GM06990 (cell line): Measurements from ENCODE around the gene PLCB4.

Source experiments
- DNase-seq: peaks from one replicate; pipeline ENCODE4 v3.0.0-alpha.2; 2011; ENCODE audit not compliant: insufficient read length; ENCODE audit errors: extremely low read depth
- H3K27me3 ChIP-seq: replicated peaks from 2 replicates; pipeline ENCODE4 v1.6.0; 2011; ENCODE audit warnings: low read length; ENCODE audit not compliant: control insufficient read depth, insufficient read depth
- H3K36me3 ChIP-seq: 2 replicates; pipeline ENCODE4 v1.5.1; 2011; ENCODE audit warnings: low read length; ENCODE audit not compliant: control insufficient read depth, insufficient read depth
- H3K4me3 ChIP-seq: replicated peaks from 2 replicates; pipeline ENCODE4 v1.5.1; 2011; ENCODE audit warnings: low read depth, mild to moderate bottlenecking, control low read depth, low read length
- CTCF ChIP-seq: IDR thresholded peaks from 2 replicates; pipeline ENCODE4 v1.5.1; 2011; ENCODE audit warnings: low read length, control low read depth, mild to moderate bottlenecking, inconsistent platforms; ENCODE audit not compliant: insufficient read depth, poor library complexity, severe bottlenecking

Gene PLCB4

GRCh38 chr20:9319687-9320384 lies 250.9 kb downstream of the PLCB4 start:
- Histone ChIP-seq H3K4me3 (no peak overlapping the region), H3K27me3 (no peaks in the 10 kb centered on the region), H3K36me3 (no peaks in the 10 kb centered on the region)
- no peak for DNase-seq
- TF ChIP-seq CTCF: no peak

GRCh38 chr20:9321007-9321406 lies 252.1 kb downstream of the PLCB4 start:
- no peak for TF ChIP-seq CTCF
- Histone ChIP-seq H3K4me3 (no peak overlapping the region), H3K36me3 (no peaks in the 10 kb centered on the region), H3K27me3 (no peaks in the 10 kb centered on the region)
- DNase-seq: no peak

GRCh38 chr20:9322661-9323060 lies 253.8 kb downstream of the PLCB4 start:
- Histone ChIP-seq H3K36me3 (no peaks in the 10 kb centered on the region), H3K4me3 (no peak overlapping the region), H3K27me3 (no peaks in the 10 kb centered on the region)
- TF ChIP-seq CTCF: no peak
- no peak for DNase-seq

GRCh38 chr20:9323622-9324021 lies 254.7 kb downstream of the PLCB4 start:
- no peak overlapping the region for H3K4me3 ChIP-seq
- H3K27me3 ChIP-seq: no peaks in the 10 kb centered on the region; the same call in 1 of the 2 replicates
- no peak for DNase-seq
- TF ChIP-seq CTCF: peak; percentile 50
- no peaks in the 10 kb centered on the region for H3K36me3 ChIP-seq

GRCh38 chr20:9329355-9330101 lies 260.6 kb downstream of the PLCB4 start:
- no peak for DNase-seq
- TF ChIP-seq CTCF: no peak

More at GRCh38 chr20:9329355-9330101, 260.6 kb downstream of the PLCB4 start:
- H3K27me3 ChIP-seq: no peaks in the 10 kb centered on the region; the same call in 1 of the 2 replicates
- no peaks in the 10 kb centered on the region for H3K36me3 ChIP-seq
- H3K4me3 ChIP-seq: no peak overlapping the region
